Middle frontal gyrus (tissue), 1 donor: ENCODE data around the gene ZNF766.
"Not testable (repeated sequence)": the region's sequence is repeated elsewhere in the genome, so short reads cannot be mapped to it uniquely, and the experiment has no call there.

Experiments
- DNase-seq: peaks from one replicate; pipeline ENCODE4 v3.0.0-alpha.2; 2015; ENCODE audit warnings: low spot score; ENCODE audit errors: extremely low spot score

The ZNF766 gene

DNA sequence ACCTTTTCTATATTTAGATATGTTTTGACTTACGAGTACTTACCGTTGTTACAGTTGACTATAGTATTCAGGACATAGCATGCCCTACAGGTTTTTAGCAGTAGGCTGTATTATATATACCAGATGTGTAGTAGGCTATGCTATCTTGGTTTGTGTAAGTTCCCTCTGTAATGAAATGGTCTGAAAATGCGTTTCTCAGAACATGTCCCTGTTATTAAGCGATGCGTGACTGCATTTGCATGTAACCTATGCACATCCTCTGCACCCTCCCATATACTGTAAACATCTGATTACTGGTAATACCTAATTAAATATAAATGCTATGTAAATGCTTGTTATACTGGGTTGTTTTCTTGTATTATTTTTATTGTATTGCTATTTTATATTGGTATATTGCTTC lies 6.6 kb downstream of the ZNF766 start:
- no peak for DNase-seq

DNA sequence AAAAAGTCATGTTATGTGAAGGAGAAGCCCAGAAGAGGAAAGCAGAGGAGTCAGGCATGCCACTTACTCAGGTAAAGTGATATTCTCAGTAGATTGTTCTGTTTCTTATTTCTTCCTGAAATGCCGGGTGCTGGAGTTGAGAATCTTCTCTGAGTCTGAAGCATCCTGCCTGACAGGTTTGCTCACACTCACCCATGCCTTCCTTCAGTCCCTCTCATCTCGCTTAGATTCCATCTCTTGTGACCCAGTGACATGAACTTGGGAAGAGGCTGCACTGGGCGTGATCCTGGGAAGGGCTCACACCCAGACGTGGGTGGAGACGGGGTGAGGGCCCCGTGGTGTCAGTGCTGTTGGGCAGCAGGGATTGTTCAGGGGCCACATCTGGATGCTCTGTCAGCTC lies 8.1 kb downstream of the ZNF766 start:
- DNase-seq = no peak

DNA sequence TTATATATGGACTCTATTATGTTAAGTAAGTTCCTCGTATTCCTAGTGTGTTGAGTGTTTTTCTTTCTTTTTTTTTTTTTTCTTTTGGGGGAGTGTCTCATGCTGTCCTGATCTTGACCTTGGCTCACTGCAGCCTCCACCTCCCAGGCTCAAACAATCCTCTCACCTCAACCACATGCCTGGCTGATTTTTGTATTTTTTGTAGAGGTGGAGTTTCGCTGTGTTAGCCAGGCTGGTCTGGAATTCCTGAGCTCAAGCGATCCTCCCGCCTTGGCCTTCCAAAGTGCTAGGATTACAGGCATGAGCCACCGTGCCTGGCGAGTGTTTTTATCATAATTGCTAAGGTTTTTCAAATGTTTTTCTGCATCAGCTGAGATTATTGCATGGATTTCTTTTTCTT lies 16.9 kb downstream of the ZNF766 start:
- DNase-seq = no peak

DNA sequence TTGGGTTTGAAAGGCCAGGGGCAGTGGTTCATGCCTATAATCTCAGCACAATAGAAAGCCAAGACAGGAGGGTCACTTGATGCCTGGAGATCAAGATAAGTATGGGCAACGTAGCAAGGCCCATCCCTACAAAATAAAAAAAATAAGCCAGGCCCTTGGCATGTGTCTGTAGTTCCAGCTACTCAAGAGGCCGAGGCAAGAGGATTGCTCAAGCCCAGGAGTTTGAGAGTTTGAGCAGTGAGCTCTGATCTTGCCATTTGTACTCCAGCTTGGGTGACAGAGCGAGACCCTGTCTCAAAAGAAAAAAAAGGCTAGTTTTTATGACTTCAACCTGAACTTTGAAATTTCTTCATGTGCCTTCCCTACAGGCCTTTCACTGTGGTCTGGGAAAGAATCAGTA lies 22.4 kb downstream of the ZNF766 start:
- no peak for DNase-seq

DNA sequence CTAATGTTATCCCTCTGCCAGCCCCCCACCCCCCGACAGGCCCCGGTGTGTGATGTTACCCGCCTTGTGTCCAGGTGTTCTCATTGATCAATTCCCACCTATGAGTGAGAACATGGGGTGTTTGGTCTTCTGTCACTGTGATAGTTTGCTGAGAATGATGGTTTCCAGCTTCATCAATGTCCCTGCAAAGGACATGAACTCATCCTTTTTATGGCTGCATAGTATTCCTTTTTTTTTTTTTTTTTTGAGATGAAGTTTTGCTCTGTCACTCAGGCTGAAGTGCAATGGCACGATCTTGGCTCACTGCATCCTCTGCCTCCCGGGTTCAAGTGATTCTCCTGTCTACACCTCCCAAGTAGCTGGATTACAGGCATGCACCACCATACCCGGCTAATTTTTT lies 23.6 kb downstream of the ZNF766 start:
- DNase-seq = not testable (repeated sequence)

DNA sequence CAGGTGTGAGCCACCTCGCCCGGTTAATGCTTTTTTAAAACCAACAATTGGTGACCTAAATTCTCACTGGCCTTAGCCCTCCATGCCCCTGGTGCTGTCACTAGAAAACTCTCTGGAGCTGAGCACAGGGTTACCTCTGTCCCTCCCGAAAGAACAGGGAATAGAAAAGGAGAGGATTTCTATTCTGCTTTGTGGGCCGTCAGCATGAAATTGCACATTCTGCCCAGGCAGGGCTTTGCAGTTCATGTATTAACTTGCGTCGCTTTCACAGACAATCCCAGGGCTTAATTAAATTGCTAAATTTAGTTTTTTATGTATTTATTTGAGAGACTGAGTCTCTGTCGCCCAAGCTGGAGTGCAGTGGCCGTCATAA lies 27.0 kb downstream of the ZNF766 start:
- DNase-seq = no peak

DNA sequence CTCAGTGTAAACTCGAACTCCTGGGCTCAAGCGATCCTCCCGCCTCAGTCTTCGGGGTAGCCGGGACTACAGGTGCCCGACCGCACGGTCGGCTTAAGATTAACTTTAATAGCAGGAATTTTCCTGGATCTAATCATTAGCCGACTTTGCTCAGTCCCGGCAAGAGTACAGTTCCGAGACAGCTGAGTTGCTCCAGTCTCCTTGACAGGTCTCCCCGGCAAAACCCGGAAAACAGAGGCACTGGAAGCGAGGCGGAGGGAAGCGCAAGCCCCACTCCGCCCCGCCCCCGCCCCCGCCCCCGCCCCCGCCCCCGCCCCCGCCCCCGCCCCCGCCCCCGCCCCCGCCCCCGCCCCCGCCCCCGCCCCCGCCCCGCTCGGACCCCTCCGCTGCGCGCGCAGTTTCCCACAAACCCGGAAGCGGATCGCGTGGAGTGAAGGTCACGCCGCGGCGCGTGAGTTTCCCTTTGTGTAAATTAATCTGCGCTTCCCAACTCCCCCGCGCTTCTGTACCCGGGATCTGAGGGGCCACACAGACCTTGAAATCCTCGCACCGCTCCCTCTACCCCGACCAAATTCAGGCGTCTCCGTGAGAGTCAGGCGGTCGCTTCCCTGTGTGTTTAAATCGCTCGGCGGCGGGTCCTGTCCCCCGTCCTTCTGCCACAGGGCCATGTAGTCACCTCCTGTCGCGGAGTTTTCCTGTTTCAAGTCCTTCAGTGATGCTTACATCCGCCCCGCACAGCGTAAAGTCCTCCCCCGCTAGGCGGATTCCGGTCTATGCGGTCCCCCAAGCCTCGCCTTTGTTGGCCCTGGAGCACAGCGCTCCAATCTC lies 27.6 kb downstream of the ZNF766 start, which contains the start of gene ZNF480:
TSS of gene ZNF480 (plus strand) at position 397 of the 828 bp plus-strand sequence. CDS start 3,244 bp downstream, outside the sequence.
- peak; percentile 80 for DNase-seq

DNA sequence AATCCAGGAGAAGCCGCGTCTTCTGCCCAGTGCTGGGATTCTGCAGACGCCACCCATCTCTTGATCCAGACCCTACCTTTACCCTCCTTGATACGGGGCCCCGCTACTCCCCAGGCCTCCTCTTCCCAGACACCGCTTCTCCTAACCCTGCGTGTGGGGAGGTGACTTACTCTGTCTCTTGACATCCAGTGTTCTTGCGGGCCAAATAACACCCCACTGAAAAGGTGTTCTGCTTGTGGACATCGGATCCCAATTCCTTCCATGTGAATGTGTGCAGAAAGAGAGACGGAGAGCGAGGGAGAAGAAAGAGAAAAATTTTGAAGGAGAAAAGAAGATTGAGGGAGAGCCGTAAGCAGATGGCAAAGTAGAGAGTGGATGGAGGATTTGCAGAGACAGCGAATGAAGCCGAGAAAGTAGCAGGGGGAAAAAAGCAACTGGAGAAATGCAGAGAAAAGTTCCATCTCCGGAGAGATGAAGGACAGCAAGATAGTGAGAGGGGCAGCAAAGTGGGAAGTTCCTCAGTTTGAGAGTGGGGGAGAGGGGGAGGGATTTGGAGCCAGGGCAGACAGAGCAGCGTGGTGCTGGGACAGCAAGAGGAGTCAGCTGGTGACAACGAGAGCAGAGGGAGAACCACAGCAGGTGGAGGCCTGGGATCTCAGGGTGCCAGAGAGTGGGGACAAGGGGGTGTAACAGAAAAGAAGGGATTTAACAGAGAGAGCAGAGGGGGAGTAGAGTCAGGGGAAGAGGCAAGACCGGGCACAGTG lies 28.4 kb downstream of the ZNF766 start:
- no peak for DNase-seq

DNA sequence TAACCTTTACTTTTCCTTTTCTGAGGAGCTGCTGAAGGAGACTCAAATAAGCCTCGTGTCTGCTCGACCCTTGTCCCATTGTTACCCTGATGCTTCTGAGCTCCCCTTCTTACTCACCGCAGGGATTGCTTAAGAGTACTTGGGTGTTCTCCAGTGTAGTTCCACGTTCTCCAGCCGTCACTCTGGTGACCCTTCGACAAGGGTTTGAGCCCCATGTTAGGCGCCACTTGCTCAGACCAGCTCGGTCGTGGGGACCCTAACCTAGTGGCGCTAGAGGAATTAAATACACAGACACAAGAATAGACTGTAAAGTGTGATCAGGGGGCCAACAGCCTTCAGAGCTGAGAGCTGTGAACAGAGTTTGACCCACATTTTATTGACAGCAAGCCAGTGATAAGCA lies 37.9 kb downstream of the ZNF766 start:
- DNase-seq = no peak

DNA sequence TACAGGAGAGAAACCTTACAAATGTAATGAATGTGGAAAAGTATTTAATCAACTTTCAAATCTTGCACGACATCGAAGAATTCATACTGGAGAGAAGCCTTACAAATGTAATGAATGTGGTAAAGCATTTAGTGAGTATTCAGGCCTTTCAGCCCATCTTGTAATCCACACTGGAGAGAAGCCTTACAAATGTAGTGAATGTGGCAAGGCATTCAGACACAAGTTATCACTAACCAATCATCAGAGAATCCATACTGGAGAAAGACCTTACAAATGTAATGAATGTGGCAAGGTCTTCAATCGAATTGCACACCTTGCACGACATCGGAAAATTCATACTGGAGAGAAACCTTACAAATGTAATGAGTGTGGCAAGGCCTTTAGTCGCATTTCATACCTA lies 53.0 kb downstream of the ZNF766 start:
- DNase-seq = no peak

DNA sequence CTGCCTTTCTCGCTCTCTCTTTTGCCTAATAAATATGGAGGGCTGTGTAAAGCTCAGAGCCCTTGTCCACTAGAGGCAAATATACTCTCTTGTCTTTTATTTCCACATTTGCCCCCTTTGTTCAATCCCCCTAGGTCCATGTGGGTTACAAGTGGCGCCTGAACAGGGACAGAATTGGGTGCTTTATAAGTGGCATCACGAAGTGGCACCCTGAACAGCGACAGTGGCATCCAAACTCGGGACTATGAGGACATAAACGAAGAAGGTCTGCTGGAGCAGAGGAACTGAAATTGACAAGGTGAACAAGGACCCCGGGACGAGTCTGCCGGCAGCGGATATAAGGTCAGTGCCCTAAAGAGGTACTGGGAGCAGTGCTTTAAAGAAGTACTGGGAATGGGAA lies 62.4 kb downstream of the ZNF766 start:
- no peak for DNase-seq

DNA sequence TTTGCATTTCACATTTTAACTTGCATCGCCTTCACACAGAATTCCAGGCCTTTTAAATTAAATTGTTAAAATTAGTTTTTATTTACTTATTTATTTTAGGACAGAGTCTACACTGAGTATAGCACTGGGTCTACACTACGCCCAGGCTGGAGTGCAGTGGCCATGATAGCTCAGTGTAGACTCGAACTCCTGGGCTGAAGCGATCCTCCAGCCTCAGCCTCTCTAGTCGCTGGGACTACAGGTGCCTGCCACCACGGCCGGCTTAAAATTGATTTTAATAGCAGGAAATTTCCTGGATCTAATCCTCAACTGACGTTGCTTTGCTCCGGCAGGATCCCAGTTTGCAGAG lies 66.4 kb downstream of the ZNF766 start:
- DNase-seq = no peak

DNA sequence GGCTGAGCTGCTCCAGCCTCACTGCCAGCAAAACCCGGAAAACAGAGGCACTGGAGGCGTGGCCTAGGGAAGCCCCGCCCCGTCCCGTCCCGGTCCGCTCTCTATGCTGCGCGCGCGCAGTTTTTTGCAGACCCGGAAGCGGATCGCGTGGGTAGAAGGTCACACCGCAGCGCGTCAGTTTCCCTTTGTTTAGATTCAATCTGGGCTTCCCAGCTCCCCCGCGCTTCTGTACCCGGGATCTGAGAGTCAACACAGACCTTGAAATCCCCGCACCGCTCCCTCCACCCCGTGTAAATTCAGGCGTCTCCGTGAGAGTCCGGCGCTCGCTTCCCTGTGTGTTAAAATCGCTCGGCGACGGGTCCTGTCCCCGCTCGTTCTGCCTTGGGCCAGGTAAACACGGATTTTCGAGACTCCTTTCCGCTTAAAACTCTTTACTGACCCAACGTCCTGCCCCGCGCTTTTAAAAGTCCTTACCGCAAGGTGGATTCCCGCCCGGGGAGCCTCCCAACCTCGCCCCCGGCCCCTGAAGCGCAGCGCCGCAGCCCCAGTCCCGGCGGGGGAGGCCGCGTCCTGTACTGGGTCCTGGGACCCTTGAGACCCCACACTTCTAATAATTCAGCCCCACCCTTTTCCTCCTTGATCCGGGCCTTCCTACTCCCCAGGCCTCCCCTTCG lies 66.9 kb downstream of the ZNF766 start, which contains the start of gene ZNF610:
TSS of gene ZNF610 (plus strand) at position 127 of the 674 bp plus-strand sequence. CDS start 12,930 bp downstream, outside the sequence.
- DNase-seq = peak; percentile 83

DNA sequence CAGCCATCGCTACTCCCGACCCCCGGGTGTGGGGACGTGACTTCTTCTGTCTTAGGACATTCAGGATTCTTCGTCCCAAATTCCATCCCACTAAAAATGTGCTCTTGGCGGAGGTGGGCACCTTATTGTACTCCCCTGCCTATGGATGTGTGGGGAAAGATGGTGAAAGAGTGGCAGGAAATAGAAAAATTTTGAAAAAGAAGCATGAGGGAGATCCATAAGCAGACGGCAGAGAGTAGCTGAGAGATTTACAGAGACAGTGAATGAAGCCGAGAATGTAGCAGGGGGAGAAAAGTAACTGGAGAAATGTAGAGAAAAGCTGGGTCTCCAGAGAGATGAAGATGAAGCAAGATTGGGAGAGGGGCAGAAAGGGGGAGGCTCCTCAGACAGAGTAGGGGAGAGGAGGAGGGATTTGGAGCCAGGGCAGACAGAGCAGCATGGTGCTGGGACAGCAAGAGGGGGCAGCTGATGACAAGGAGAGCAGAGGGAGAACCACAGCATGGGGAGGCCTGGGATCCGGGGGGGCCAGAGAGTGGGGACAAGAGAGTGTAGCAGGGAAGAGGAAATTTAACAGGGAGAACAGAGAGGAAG lies 67.5 kb downstream of the ZNF766 start:
- no peak for DNase-seq

DNA sequence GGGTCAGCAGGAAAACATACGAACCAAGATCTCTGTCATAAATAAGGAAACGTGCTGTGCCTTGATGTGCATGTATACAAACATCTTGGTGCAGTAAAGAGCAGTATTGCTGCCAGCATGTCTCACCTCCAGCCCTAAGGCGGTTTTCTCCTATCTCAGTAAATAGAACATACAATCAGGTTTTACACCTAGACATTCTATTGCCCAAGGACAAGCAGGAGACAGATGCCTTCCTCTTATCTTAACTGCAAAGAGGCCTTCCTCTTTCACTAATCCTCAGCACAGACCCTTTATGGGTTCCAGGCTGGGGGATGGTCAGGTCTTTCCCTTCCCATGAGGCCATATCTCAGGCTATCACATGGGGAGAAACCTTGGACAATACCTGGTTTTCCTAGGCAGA lies 69.6 kb downstream of the ZNF766 start:
- DNase-seq = not testable (repeated sequence)

DNA sequence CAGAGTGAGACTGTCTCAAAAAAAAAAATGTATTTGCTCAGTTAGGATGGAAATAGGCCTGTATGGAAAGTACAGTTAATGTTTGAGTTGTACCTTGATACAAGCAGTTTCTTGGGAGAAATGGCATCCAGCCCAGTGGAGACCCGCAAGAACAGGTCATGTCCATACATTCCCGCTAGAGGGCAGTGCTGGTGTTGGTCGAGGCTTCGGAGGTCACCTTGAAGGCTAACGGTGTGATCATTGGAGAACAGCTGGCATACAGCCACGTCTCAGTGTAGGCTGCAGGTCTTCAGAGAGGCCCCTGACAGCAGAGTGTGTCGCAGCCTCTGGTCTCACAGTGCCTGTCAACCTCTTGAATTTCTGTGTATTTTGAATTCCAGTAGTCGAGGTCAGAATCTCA lies 74.2 kb downstream of the ZNF766 start:
- DNase-seq = no peak

DNA sequence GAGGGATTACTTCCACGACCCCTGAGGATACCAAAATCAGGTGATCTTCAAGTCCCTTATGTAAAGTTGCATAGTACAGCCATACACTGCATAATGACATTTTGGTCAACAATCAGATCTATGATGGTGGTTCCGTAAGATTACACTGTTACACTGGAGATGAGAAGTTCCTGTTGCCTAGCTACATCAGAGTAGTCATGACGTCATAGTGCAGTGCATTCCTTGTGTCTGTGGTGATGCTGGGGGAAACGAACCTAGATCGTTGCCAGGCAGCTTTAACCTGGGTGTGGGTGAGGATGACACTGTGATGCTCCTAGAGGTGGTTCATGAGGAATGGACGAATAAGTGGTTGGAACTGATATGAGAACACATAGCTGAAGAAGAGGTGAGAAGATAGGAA lies 75.8 kb downstream of the ZNF766 start:
- no peak for DNase-seq
